C4-2B (cell line): ENCODE data around the gene POLDIP2.

Experiments used
- ZFX ChIP-seq: fragments of 450-650 bp; IDR thresholded peaks from 2 replicates; pipeline ENCODE4 v1.6.1; 2017
- TF ChIP-seq, protein P1 (sequence below): fragments of 450-650 bp; conservative IDR thresholded peaks from 2 replicates; pipeline ENCODE4 v1.5.1; 2017; ENCODE audit warnings: mild to moderate bottlenecking

- TF ChIP-seq, protein P1, sequence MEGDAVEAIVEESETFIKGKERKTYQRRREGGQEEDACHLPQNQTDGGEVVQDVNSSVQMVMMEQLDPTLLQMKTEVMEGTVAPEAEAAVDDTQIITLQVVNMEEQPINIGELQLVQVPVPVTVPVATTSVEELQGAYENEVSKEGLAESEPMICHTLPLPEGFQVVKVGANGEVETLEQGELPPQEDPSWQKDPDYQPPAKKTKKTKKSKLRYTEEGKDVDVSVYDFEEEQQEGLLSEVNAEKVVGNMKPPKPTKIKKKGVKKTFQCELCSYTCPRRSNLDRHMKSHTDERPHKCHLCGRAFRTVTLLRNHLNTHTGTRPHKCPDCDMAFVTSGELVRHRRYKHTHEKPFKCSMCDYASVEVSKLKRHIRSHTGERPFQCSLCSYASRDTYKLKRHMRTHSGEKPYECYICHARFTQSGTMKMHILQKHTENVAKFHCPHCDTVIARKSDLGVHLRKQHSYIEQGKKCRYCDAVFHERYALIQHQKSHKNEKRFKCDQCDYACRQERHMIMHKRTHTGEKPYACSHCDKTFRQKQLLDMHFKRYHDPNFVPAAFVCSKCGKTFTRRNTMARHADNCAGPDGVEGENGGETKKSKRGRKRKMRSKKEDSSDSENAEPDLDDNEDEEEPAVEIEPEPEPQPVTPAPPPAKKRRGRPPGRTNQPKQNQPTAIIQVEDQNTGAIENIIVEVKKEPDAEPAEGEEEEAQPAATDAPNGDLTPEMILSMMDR = no peak
- no peak for TF ChIP-seq ZFX
These were observed 46.7 kb upstream of the POLDIP2 start for GRCh38 chr17:28404007-28404406.
